Tibial nerve (tissue), 4 donors: ENCODE data around the gene ASTL. TPM values are rescaled to one million over a fixed set of nuclear protein-coding genes. Genes with fewer than 3 reads are reported as not detected.

Experiments used
- DNase-seq, 2 donors: peaks; one replicate each; pipeline ENCODE4 v3.0.0-alpha.2; 2019; ENCODE audit warnings: low spot score in 2 of 2
- H3K27ac ChIP-seq, 4 donors: fragments of 200-600 bp; sonication (generic) in 3 of 4; one replicate each; pipeline ENCODE4 v1.5.1; 2017 to 2019; ENCODE audit warnings: mild to moderate bottlenecking in 1 of 4
- H3K27me3 ChIP-seq, 2 donors: fragments of 200-600 bp; sonication (generic) in 1 of 2; one replicate each; pipeline versions ENCODE4 v1.5.1 to v1.6.0; 2017 to 2019
- H3K36me3 ChIP-seq, 3 donors: fragments of 200-600 bp; sonication (generic); one replicate each; pipeline ENCODE4 v1.5.1; 2018 to 2019
- H3K4me1 ChIP-seq, 4 donors: fragments of 200-600 bp; sonication (generic) in 3 of 4; one replicate each; pipeline ENCODE4 v1.5.1; 2017 to 2019
- H3K4me3 ChIP-seq, 4 donors: fragments of 200-600 bp; sonication (generic) in 3 of 4; one replicate each; pipeline ENCODE4 v1.5.1; 2017 to 2019; ENCODE audit warnings: mild to moderate bottlenecking in 1 of 4, moderate library complexity in 1 of 4
- H3K9me3 ChIP-seq, 4 donors: fragments of 200-600 bp; sonication (generic) in 3 of 4; one replicate each; pipeline ENCODE4 v1.5.1; 2017 to 2019
- EP300 ChIP-seq, 2 donors: sonication (generic); formaldehyde crosslinking; IDR thresholded peaks; one replicate each; pipeline ENCODE4 v1.6.1; 2017; ENCODE audit warnings: antibody characterized with exemption in 2 of 2, mild to moderate bottlenecking in 1 of 2
- POLR2A ChIP-seq, 2 donors: fragments of 450-650 bp; IDR thresholded peaks; one replicate each; pipeline ENCODE4 v1.6.1; 2017; ENCODE audit warnings: antibody characterized with exemption in 2 of 2, mild to moderate bottlenecking in 2 of 2, moderate library complexity in 2 of 2
- WGBS, 2 donors: methylation state at CpG; one replicate each; pipeline ENCODE4 v1.1.5; 2018; 5-methylcytosine and 5-hydroxymethylcytosine counted together
- total RNA-seq, 4 donors: library from RNA; depleted of rRNA; stranded (reverse); fragments of >200 nt; gene quantifications; one replicate each; pipeline ENCODE4 v1.1.0, GENCODE V29; 2016
- TF ChIP-seq, protein P1 (sequence below), 5 experiments: fragments of 200-600 bp in 3 of 5; fragments of 450-650 bp in 2 of 5; sonication (generic) in 3 of 5; IDR thresholded peaks; one replicate each; pipeline ENCODE4 v1.5.1; 2016 to 2019; ENCODE audit warnings: antibody characterized with exemption in 5 of 5, mild to moderate bottlenecking in 3 of 5, moderate library complexity in 2 of 5

The ASTL gene
- total RNA-seq, 4 donors from 2014 or later = 0.60 TPM; not detected in 3

DNA sequence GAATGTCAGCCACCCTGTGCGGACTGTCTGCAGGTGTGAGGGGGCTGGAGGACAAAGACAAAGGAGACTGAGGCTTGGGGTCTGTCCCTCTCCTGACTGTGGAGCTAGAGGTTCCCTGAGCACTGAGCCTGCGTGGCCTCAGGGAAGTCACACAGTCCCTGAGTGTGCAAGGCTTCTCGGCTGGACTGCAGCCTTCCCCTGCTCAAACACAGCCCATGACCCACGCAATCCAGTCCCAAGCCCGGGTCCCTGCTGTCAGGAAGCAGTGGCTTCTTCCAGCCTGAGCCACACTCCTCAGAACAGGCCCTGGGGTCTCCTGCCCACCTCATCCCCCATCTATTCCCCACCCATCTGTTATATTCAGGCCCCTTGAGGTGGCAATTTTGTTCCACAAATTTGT lies 2.7 kb downstream of the ASTL start:
- no peaks in the 10 kb centered on the region for H3K9me3 ChIP-seq
- peaks cover 0 to 5% of the 10 kb centered on the region in 2 donors for H3K27me3 ChIP-seq
- no peak for DNase-seq
- H3K36me3 ChIP-seq = no peaks in the 10 kb centered on the region
- 81% methylated on average over 5 of the region's 5 CpGs for WGBS, 2 donors
- no peak overlapping the region for H3K4me3 ChIP-seq
- no peaks in the 10 kb centered on the region for H3K4me1 ChIP-seq
- TF ChIP-seq EP300 (IDR thresholded peaks at IDR 0.05) (no peak), POLR2A (IDR thresholded peaks at IDR 0.05) (no peak)
- TF ChIP-seq, protein P1, sequence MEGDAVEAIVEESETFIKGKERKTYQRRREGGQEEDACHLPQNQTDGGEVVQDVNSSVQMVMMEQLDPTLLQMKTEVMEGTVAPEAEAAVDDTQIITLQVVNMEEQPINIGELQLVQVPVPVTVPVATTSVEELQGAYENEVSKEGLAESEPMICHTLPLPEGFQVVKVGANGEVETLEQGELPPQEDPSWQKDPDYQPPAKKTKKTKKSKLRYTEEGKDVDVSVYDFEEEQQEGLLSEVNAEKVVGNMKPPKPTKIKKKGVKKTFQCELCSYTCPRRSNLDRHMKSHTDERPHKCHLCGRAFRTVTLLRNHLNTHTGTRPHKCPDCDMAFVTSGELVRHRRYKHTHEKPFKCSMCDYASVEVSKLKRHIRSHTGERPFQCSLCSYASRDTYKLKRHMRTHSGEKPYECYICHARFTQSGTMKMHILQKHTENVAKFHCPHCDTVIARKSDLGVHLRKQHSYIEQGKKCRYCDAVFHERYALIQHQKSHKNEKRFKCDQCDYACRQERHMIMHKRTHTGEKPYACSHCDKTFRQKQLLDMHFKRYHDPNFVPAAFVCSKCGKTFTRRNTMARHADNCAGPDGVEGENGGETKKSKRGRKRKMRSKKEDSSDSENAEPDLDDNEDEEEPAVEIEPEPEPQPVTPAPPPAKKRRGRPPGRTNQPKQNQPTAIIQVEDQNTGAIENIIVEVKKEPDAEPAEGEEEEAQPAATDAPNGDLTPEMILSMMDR (IDR thresholded peaks at IDR 0.05) = no peak
- H3K27ac ChIP-seq = no peak overlapping the region

DNA sequence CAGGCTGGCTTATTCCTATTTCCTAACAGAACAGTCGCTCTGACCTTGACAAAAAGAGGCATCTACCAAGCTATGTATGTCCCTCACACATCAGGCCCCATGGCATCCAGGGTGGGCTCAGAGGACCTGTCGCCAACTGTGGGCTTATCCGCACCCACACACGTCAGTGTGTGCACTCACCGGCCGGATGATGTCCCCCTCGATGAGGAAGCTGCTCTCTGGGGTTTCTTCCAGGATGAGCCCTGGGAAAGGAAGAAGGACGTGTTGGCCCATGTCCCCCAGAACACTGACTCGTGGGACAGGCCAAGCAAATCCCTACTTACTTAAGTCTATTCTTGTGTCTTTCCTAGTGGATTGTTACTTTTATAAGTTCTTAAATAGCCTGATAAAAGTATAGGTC lies 3.1 kb downstream of the ASTL start:
- Histone ChIP-seq H3K36me3 (no peaks in the 10 kb centered on the region), H3K27ac (no peak overlapping the region), H3K4me1 (no peaks in the 10 kb centered on the region), H3K27me3 (peaks cover 0 to 5% of the 10 kb centered on the region in 2 donors), H3K4me3 (no peak overlapping the region), H3K9me3 (no peaks in the 10 kb centered on the region)
- TF ChIP-seq, protein P1 (IDR thresholded peaks at IDR 0.05) = no peak
- TF ChIP-seq POLR2A (IDR thresholded peaks at IDR 0.05) (no peak), EP300 (IDR thresholded peaks at IDR 0.05) (no peak)
- DNase-seq = no peak
- 79 to 83% methylated on average over 9 of the region's 9 CpGs for WGBS, 2 donors

DNA sequence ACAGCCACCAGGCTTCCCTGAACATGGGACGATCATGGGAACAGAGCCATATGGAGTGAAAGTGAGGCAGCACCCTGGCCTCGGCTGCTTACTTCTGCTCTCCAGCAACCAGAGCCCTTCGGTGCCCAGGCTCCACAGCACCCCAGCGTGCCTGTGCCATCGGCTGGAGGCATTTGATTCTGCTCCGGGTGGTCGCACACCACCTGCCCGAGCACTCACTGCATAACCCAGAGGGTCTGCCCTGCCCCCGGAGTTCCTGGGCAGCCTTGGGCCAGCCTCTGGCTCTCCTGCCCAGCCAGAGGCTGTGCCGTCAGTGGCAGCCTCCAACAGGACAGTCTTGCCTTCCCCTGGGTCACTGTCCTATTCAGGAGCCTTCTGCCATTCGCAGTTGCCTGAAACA lies 3.9 kb downstream of the ASTL start:
- no peak for TF ChIP-seq POLR2A (IDR thresholded peaks at IDR 0.05)
- TF ChIP-seq, protein P1 (IDR thresholded peaks at IDR 0.05) = no peak
- no peak for TF ChIP-seq EP300 (IDR thresholded peaks at IDR 0.05)
- Histone ChIP-seq H3K27ac (no peak overlapping the region), H3K27me3 (peaks cover 0 to 5% of the 10 kb centered on the region in 2 donors), H3K9me3 (no peaks in the 10 kb centered on the region), H3K36me3 (no peaks in the 10 kb centered on the region), H3K4me1 (no peaks in the 10 kb centered on the region), H3K4me3 (no peak overlapping the region)
- no peak for DNase-seq
- 85 to 89% methylated on average over 6 to 11 of the region's 11 CpGs for WGBS, 2 donors

DNA sequence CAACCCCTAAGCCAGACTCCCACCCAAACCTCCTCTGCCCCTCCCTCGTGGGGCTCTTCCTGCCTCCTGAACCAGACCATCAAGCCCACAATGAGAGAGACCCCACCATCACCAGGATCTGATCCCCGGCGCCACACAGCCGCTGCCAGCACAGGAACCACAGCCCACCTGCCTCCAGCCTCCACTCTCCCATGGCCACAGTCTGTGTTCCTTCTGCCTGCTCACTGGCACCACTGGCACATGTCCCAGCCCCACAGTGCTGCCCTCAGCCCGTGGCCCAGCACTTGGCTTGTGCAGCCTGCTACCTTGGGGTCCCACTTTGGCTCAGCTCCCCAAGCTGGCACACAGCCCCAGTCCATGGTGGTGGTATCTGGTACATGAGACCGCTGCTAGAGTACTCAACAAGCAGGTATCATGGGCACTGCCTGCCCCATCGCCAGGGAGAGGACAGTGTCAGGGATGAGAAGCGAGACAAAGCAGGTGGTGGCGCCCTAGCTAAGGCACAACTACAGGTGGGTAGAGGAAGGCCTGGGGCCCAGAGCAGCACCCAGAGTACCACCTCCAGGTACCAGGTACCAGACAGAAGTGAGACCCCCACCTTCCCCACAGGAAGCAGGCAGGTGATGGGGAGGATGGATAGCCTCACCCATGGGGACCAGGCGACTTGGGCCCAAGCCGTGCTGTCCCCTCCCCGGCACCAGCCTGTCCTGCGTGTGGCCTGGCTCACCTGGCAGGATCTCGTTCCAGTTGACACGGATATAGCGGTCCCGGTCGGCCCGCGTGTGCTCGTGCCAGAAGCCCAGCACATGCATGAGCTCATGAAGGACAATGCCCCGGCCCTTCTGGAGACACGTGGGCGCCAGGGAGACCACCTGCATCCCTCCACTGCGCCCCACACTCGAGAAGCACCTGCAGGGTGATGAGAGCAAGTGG lies 6.2 kb downstream of the ASTL start:
- H3K27me3 ChIP-seq = no peaks in the 10 kb centered on the region
- no peak overlapping the region for H3K4me3 ChIP-seq
- H3K9me3 ChIP-seq = no peaks in the 10 kb centered on the region
- TF ChIP-seq POLR2A (IDR thresholded peaks at IDR 0.05) (no peak), EP300 (IDR thresholded peaks at IDR 0.05) (no peak)
- TF ChIP-seq, protein P1 (IDR thresholded peaks at IDR 0.05) = no peak
- 88 to 92% methylated on average over 20 to 22 of the region's 26 CpGs for WGBS, 2 donors
- no peak for DNase-seq
- no peaks in the 10 kb centered on the region for H3K4me1 ChIP-seq
- no peak overlapping the region for H3K27ac ChIP-seq
- H3K36me3 ChIP-seq = no peaks in the 10 kb centered on the region

DNA sequence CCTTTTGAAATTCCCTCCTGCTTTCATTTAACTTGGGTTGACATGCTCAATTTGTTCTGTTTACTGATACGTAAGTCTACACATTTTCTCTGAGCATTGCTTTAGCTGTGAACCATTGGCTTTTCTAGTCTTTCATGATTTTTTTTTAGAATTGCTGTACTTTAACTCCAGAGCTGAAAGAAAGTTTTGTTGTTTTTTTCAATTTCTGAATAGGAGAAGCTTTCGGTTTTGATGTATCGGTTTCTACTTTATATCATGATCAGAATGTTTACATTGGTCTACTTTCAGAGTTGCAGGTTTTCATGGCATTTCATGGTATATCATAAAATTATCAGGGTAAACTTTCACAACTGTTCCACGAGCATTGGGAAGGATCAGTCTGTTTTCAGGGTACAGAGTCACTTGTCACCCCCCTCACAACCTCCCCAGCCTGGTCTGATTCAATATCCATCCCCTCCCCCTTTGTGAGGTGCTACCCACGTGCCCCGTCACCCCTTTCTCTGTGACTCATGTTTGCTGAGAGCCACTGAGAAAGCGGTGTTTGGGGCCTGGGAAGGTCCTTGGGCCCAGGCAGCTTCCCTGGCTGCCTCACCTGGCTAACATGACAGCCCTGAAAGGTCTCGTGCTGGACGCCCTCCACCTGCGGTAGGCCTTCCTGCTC lies 7.0 kb downstream of the ASTL start:
- DNase-seq = no peak
- Histone ChIP-seq H3K9me3 (no peaks in the 10 kb centered on the region), H3K4me3 (no peak overlapping the region), H3K27me3 (no peaks in the 10 kb centered on the region), H3K27ac (no peak overlapping the region), H3K4me1 (no peaks in the 10 kb centered on the region), H3K36me3 (no peaks in the 10 kb centered on the region)
- 76% methylated on average over 10 of the region's 10 CpGs for WGBS, 2 donors
- TF ChIP-seq POLR2A (IDR thresholded peaks at IDR 0.05) = no peak
- TF ChIP-seq, protein P1 (IDR thresholded peaks at IDR 0.05) = no peak
- no peak for TF ChIP-seq EP300 (IDR thresholded peaks at IDR 0.05)
